HG02763 (cell line): Measurements from ENCODE around the gene AEBP2.
A peak's percentile ranks its signal among the peaks of the same experiment; 100 is the strongest.
"Not testable (repeated sequence)": the region's sequence is repeated elsewhere in the genome, so short reads cannot be mapped to it uniquely, and the experiment has no call there.

Source experiments
- ATAC-seq: cut with Tn5 transposase; IDR thresholded peaks from one replicate; pipeline ENCODE4 v1.9.1; 2021; ENCODE audit warnings: mild to moderate bottlenecking, moderate library complexity; ENCODE audit not compliant: unreplicated experiment

AEBP2 gene

GRCh38 chr12:19453961-19454360 lies 14.7 kb downstream of the AEBP2 start:
- ATAC-seq: no peak

- no peak for ATAC-seq
Observed at GRCh38 chr12:19454837-19455236, 15.5 kb downstream of the AEBP2 start.

DNA sequence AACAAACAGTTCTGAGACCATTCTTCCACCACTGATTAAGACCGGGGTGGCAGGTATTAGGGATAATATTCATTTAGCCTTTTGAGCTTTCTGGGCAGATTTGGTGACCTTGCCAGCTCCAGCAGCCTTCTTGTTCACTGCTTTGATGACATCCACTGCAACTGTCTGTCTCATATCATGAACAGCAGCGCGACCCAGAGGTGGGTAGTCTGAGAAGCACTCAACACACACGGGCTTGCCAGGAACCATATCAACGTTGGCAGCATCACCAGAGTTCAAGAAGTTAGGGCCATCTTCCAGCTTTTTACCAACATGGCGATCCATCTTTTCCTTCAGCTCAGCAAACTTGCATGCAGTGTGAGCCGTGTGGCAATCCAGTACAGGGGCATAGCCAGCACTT lies 16.9 kb downstream of the AEBP2 start:
- ATAC-seq: no peak

DNA sequence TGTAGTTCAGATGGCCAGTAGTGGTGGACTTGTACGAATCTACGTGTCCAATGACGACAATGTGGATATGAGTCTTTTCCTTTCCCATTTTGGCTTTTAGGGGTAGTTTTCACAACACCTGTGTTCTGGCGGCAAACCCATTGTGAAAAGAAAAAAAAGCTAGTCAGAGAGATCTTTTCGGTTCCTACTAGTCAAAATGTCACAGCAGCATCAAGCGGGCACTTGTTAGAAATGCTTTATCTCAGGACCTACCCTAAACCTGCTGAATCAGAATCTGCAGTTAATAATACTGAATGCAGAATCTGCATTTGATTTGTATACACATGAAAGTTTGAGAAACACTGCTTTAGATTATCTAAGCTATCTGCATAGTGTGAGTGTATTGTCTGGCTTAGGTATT lies 18.3 kb downstream of the AEBP2 start:
- ATAC-seq: no peak

DNA sequence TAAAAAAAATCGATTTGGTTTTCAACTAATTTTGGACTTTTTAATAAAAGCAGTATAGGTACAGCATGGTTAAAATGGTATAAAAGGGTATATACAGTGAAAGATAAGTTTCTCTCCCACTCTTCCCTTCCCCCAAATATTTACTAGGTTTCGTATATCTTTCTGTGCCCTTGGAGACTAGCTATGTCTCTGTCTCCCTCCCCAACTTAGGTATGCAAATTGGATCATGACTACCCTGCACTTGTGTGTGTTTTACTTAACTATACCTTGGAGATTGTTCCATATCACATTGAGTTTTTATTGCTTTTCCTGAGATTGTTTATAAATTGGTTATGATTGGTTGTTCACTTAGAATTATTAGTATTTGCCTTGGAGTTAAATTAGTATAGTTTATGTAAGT lies 19.4 kb downstream of the AEBP2 start:
- no peak for ATAC-seq

DNA sequence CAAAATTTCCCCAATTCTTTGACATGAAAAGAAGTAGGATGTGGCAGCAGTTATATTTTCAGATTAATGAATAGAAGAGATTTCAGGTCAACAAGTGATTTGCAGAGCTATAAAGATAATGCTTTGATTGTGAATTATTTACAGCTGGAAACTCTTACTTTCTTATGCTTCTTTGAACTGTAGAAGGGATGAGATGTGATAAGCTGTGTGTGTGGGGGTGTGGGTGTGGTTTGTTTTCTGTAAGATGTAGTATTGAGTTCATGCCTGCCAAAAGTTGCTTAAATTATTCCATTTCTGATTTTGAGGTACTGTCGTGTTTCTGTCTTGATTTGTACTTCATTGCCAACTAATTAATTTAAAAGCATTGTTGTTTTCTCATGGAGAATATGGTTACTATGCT lies 22.7 kb downstream of the AEBP2 start:
- ATAC-seq: no peak

GRCh38 chr12:19462406-19462805 lies 23.1 kb downstream of the AEBP2 start:
- no peak for ATAC-seq

- no peak for ATAC-seq
Observed at GRCh38 chr12:19464192-19464580, 24.9 kb downstream of the AEBP2 start.

GRCh38 chr12:19465711-19466110 lies 26.4 kb downstream of the AEBP2 start:
- no peak for ATAC-seq

DNA sequence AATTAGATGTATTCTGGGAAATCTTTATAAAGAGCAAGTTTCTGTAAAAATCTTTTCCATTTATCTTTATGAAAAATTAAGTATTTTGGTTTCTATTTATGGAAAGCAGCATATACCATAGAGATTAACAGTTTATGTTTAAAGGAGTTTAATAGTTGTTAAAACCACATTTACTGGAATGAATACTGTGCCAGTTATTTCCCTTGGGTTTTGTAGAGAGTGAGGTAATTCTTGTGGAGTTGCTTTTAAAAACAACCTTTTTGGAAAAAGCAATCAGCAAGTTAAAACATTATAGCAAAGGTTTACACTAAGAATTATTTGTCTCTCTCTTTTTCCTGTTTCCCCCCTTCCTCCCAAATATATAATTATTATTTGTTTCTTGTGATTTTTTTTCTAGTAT lies 34.9 kb downstream of the AEBP2 start:
- no peak for ATAC-seq

DNA sequence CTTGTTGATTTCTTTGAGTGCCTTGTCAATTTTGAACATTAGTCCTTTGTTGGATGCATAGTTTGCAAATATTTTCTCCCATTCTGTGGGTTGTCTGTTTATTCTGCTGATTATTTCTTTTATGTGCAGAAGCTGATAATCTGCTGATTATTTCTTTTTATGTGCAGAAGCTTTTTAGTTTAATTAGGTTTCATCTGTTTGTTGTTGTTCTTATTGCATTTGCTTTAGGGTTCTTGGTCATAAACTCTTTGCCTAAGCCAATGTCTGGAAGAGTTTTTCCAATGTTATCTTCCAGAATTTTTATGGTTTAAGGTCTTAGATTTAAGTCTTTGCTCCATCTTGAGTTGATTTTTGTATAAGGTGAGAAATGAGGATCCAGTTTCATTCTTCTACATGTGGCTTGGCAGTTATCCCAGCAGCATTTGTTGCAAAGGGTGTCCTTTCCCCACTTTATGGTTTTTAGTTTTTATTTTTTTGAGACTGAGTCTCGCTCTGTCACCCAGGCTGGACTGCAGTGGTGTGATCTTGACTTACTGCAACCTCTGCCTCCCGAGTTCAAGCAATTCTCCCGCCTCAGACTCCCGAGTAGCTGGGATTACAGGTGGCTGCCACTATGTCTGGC lies 36.7 kb downstream of the AEBP2 start:
- not testable (repeated sequence) for ATAC-seq

DNA sequence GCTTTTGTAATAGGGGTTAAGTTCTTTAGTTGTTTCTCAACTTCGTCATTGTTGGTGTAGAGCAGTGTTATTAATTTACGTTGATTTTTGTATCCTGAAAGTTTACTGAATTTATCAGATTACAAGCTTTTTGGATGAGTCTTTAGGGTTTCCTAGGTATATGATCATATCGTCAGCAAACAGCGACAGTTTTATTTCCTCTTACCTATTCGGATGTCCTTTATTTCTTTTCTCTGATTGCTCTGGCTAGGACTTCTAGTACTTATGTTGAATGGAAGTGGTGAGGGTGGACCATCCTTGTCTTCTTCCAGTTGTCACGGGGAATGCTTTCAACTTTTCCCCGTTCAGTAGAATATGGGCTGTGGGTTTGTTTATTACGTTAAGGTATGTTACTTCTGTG lies 37.8 kb downstream of the AEBP2 start:
- ATAC-seq: no peak

- no peak for ATAC-seq
Observed at GRCh38 chr12:19480459-19480858, 41.2 kb downstream of the AEBP2 start.

- ATAC-seq: no peak
Observed at GRCh38 chr12:19482036-19482435, 42.7 kb downstream of the AEBP2 start.

- peak; percentile 89 for ATAC-seq
Observed at GRCh38 chr12:19482551-19483109, 43.3 kb downstream of the AEBP2 start.

GRCh38 chr12:19483727-19484126 lies 44.4 kb downstream of the AEBP2 start:
- ATAC-seq: no peak

DNA sequence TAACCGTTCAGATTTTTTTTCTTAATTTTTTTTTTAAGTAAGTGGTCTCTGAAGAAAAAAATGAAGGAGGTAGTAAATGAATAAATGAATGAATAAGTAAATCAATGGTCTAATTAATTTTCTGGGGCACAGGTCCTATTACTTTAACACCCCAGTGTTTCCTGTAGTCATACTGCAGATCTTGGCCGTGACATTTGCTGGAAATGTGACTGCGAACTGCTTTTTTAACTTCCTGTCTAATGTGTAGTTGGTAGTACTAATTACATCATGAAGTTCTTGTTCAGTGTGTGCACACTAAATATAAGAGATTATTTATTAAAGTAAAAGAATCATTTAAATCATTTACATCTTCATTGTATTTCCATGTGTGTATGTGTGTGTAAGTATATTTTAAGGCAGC lies 45.4 kb downstream of the AEBP2 start:
- ATAC-seq: no peak

GRCh38 chr12:19485240-19485639 lies 45.9 kb downstream of the AEBP2 start:
- no peak for ATAC-seq

DNA sequence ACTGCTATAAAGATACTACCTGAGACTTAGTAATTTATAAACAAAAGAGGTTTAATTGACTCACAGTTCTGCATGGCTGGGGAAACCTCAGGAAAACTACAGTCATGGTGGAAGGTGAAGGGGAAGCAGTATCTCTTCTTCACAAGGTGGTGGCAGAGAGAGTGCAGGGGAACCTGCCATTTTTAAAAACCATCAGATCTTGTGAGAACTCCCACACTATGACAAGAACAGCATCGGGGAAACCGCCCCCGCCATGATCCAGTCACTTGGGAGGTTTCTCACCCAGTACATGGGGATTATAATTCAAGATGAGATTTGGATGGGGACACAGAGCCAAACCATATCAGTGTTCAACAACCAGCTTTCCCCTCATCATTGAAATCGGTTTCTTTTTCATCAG lies 49.9 kb downstream of the AEBP2 start:
- no peak for ATAC-seq

DNA sequence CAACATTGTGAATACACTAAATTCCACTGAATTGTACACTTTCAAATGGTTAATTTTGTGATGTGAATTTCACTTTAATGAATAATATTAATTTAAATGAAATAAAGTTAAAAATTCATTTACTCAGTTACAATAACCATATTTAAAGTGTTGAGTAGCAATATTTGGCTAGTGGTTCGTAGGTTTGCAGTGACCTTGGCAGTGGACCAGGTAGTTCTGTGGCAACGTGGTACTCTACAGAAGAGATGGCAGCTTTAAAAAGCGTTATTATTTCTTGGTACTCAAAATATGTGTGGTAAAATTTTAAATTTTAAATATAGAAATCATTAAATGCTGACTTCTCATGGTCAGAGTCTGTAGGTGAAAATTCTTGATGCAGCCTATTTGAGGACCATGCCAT lies 51.6 kb downstream of the AEBP2 start:
- ATAC-seq: no peak

GRCh38 chr12:19491863-19492262 lies 52.6 kb downstream of the AEBP2 start:
- ATAC-seq: no peak

DNA sequence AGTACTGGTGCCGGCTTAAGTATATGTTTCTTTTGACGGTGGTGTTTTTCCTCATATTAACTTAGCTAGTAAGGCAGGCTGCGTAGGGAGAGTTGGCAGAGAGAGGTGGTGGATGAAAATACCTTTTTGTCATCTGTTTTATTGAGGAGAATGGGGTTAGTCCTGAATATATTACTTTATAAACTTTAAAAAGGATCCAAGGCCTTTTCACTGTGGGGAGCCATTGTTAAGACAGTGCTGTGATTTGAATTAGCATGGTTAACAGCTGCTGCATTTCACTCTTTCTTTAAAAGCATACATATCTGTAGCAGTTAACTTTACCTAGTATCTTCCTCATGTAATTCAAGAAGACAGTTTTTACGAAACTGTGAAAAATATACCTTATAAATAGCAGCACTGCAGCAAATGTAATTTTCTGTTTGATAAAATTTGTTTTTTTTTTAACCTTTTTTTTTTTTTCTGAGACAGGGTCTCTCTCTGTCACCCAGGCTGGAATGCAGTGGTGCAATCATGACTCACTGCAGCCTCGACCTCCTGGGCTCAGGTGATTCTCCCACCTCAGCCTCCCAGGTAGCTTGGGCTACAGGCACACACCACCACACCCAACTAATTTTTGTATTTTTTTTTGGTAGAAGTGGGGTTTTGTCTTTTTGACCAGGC lies 57.1 kb downstream of the AEBP2 start:
- ATAC-seq: no peak

DNA sequence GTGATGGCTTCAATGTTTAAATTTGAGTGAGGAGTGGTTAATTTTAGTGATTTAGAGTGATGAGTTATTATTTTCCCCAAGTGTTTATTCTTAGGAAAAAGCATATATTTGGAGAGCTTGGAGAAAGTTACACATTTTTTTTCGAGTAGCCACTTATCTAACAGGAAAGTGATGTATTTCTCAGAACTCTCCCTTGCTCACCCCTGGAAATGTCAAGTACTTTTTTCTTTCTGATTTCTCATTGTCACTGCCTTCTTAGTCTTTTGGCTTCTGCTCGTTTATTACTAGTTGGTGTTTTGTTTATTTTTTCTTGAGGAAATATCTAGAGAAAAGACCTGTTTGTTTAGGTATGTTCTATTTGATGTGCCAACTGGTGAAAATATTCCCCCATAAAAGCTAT lies 58.8 kb downstream of the AEBP2 start:
- no peak for ATAC-seq
